Loucy (cell line): ENCODE measurements around the gene FZD2.

Experiments used
- CTCF ChIP-seq: fragments of 200-600 bp; sonication (generic); conservative IDR thresholded peaks from 2 replicates; pipeline ENCODE4 v1.5.1; 2014; ENCODE audit warnings: mild to moderate bottlenecking, antibody characterized with exemption, low read length
- EZH2phosphoT487 ChIP-seq: fragments of 200-600 bp; IDR thresholded peaks from 2 replicates; pipeline ENCODE4 v1.6.1; 2018; ENCODE audit warnings: antibody characterized with exemption, mild to moderate bottlenecking, moderate library complexity, borderline replicate concordance

- TF ChIP-seq CTCF (no peak), EZH2phosphoT487 (no peak)
Observed at GRCh38 chr17:44527954-44528353, 29.3 kb upstream of the FZD2 start.
